ENCODE results near the gene CYSTM1.

- no peak for TF ChIP-seq EP300 (IDR thresholded peaks at IDR 0.05)
- TF ChIP-seq CTCF (IDR thresholded peaks at IDR 0.05) = no peak
- TF ChIP-seq POLR2A (IDR thresholded peaks at IDR 0.05) = no peak
These were observed 45.2 kb downstream of the CYSTM1 start for GRCh38 chr5:140220032-140220697.

Data from sigmoid colon (tissue), 4 donors.